CD8-positive, alpha-beta memory T cell (primary cell): ENCODE results near the gene FMO5. TPM values are rescaled to one million over a fixed set of nuclear protein-coding genes. Genes with fewer than 3 reads are reported as not detected.
"Not testable (repeated sequence)": the region's sequence is repeated elsewhere in the genome, so short reads cannot be mapped to it uniquely, and the experiment has no call there.

ENCODE experiments used
- CTCF ChIA-PET: fragments of 350-600 bp; sonication (Branson Sonifier 250); formaldehyde crosslinking; loops from one replicate; lab custom pipeline; 2021; ENCODE audit warnings: antibody characterized with exemption; lab: Charles Lee
- POLR2A ChIA-PET: fragments of 350-600 bp; sonication (Branson Sonifier 250); formaldehyde crosslinking; loops from one replicate; lab custom pipeline; 2021; ENCODE audit warnings: antibody characterized with exemption; lab: Charles Lee
- DNase-seq, 5 donors: peaks; one replicate each; pipeline versions ENCODE4 v3.0.0 to v3.0.0-alpha.2; 2020 to 2022; ENCODE audit warnings: mixed read lengths in 1 of 5
- H3K27ac ChIP-seq: one replicate; pipeline ENCODE4 v1.7.0; 2013; ENCODE audit warnings: low read depth, mild to moderate bottlenecking, low read length, moderate library complexity
- H3K27me3 ChIP-seq: 2 replicates; pipeline ENCODE4 v1.7.0; 2013; ENCODE audit warnings: low read length, mild to moderate bottlenecking; ENCODE audit not compliant: insufficient read depth, poor library complexity, severe bottlenecking
- H3K36me3 ChIP-seq: 2 replicates; pipeline ENCODE4 v1.7.0; 2013; ENCODE audit warnings: mild to moderate bottlenecking, low read length, moderate library complexity; ENCODE audit not compliant: insufficient read depth
- H3K4me1 ChIP-seq: 2 replicates; pipeline ENCODE4 v1.7.0; 2013; ENCODE audit warnings: mild to moderate bottlenecking, low read length, moderate library complexity; ENCODE audit not compliant: insufficient read depth
- H3K4me3 ChIP-seq: 2 replicates; pipeline ENCODE4 v1.7.0; 2013; ENCODE audit warnings: mild to moderate bottlenecking, low read length
- H3K9me3 ChIP-seq: 2 replicates; pipeline ENCODE4 v1.7.0; 2013; ENCODE audit warnings: mild to moderate bottlenecking, low read length
- H3K27ac Mint-ChIP-seq, 8 donors: one replicate each; pipeline ENCODE4 v1.8.0; 2020 to 2021; ENCODE audit warnings: mixed read lengths in 8 of 8, mild to moderate bottlenecking in 6 of 8, inconsistent platforms in 3 of 8, moderate library complexity in 3 of 8
- H3K27me3 Mint-ChIP-seq, 2 donors: one replicate each; pipeline ENCODE4 v1.8.0; 2020 to 2021; ENCODE audit warnings: mixed read lengths in 2 of 2, mild to moderate bottlenecking in 1 of 2, moderate library complexity in 1 of 2
- H3K36me3 Mint-ChIP-seq, 3 donors: one replicate each; pipeline ENCODE4 v1.8.0; 2020 to 2021; ENCODE audit warnings: mixed read lengths in 3 of 3, inconsistent platforms in 1 of 3, mild to moderate bottlenecking in 1 of 3
- H3K4me1 Mint-ChIP-seq, 3 donors: one replicate each; pipeline ENCODE4 v1.8.0; 2020 to 2021; ENCODE audit warnings: mixed read lengths in 3 of 3, inconsistent platforms in 1 of 3, mild to moderate bottlenecking in 1 of 3
- H3K4me3 Mint-ChIP-seq, 7 donors: one replicate each; pipeline ENCODE4 v1.8.0; 2020 to 2021; ENCODE audit warnings: mixed read lengths in 7 of 7, mild to moderate bottlenecking in 6 of 7, moderate library complexity in 4 of 7, inconsistent platforms in 2 of 7
- H3K9me3 Mint-ChIP-seq, 5 donors: one replicate each; pipeline ENCODE4 v1.8.0; 2020 to 2022; ENCODE audit warnings: mixed read lengths in 5 of 5, mild to moderate bottlenecking in 3 of 5, moderate library complexity in 2 of 5, inconsistent platforms in 1 of 5
- polyA plus RNA-seq: library from polyadenylated mRNA; unstranded; fragments of 300-500 nt; fragmentation: Illumina TruSeq; gene quantifications from one replicate; pipeline ENCODE4 v1.2.3, GENCODE V29; 2021
- total RNA-seq, 2 experiments: library from RNA; stranded (reverse); gene quantifications; one replicate each; pipeline ENCODE4 v1.2.3, GENCODE V29; 2021

The FMO5 gene
- total and polyA plus RNA-seq, 3 experiments from 2014 or later = 0.31 to 1.2 (median 0.35) TPM

DNA sequence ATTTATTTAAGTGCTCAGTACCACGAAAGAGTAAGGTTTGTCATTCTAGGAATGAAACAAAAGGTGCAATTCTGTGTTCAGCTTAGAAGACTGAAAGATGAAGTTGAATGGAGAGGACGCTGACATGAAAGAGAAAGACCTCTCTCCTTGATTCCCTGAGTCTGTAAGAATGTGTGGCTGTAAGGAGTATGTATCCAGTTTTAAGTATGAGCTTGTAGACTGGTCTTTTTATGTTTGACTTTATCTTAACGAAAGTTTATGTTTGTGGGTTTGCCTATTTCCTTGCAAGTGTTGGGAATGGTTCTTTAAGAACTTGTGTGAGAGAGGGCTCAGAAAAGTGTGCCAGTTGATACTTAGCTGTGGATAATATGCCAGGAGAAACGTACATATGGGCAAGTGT is 18.7 kb upstream of the FMO5 start:
- Mint-ChIP-seq H3K27me3 (peaks cover 0 to 3% of the 10 kb centered on the region in 2 donors), H3K36me3 (peaks cover 0 to 6% (median 0%) of the 10 kb centered on the region in 3 donors), H3K4me3 (peak overlapping the region; percentile 93 to 99 (median 95)), H3K9me3 (no peaks in the 10 kb centered on the region), H3K27ac (peak overlapping the region in 7 of 8 donors; percentile 0 to 93 (median 84)), H3K4me1 (peaks cover 42 to 56% (median 51%) of the 10 kb centered on the region in 3 donors)
- Histone ChIP-seq H3K36me3 (no peaks in the 10 kb centered on the region), H3K9me3 (no peaks in the 10 kb centered on the region), H3K27me3 (no peaks in the 10 kb centered on the region), H3K4me3 (peak overlapping the region; percentile 94), H3K27ac (peak overlapping the region; percentile 73), H3K4me1 (peaks cover 22% of the 10 kb centered on the region)
- DNase-seq = peak in 1 of 5 donors; percentile 4
- ChIA-PET POLR2A (interaction anchor here (2.8 kb wide), 1 partner anchor 72 kb away, joined by 14 read pairs; the partner anchor contains the start of gene PRKAB2), CTCF (interaction anchor here (0.7 to 4.0 kb wide), 10 partner anchors 9 to 77 kb away, joined by 3 to 52 read pairs (median 13); partner anchors contain the start of genes FMO5 and PRKAB2)

DNA sequence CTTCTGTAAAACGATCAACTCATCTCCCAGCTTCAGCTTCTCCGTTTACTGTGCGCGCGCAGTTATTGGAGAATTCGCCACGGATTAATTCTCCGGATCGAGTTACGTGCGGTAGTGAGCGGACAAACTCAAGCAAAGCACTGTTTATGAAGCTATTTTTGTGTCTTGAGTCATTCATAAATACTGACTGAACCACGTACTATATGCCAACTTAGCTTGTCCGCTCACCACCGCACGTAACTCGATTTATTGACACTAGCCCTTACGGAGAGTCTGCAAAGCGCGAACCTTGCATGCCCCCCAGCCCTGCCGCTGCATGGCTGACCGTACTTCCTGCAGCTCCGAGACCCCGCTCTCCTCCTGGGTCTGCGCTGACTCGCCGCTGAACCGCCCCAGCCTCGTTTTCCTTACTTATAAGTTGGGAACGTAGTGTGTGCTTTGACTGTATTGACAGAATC is 18.1 kb upstream of the FMO5 start:
- no peaks in the 10 kb centered on the region for H3K36me3 ChIP-seq
- peak overlapping the region; percentile 94 for H3K4me3 ChIP-seq
- Mint-ChIP-seq H3K27me3 (peaks cover 0 to 3% of the 10 kb centered on the region in 2 donors), H3K4me3 (peak overlapping the region; percentile 93 to 99 (median 95)), H3K36me3 (peaks cover 0 to 6% (median 0%) of the 10 kb centered on the region in 3 donors), H3K9me3 (no peaks in the 10 kb centered on the region), H3K4me1 (peaks cover 39 to 51% (median 50%) of the 10 kb centered on the region in 3 donors), H3K27ac (peak overlapping the region; percentile 0 to 93 (median 84))
- ChIA-PET CTCF (interaction anchor here (0.7 to 4.0 kb wide), 14 partner anchors 9 to 254 kb away, joined by 3 to 52 read pairs (median 8); partner anchors contain the start of genes FMO5 and PRKAB2), POLR2A (interaction anchor here (2.8 kb wide), 1 partner anchor 71 kb away, joined by 14 read pairs; the partner anchor contains the start of gene PRKAB2)
- peak in 1 of 5 donors; percentile 6 for DNase-seq
- H3K27ac ChIP-seq = peak overlapping the region; percentile 73
- H3K4me1 ChIP-seq = peaks cover 22% of the 10 kb centered on the region
- H3K9me3 ChIP-seq = no peaks in the 10 kb centered on the region
- no peaks in the 10 kb centered on the region for H3K27me3 ChIP-seq

DNA sequence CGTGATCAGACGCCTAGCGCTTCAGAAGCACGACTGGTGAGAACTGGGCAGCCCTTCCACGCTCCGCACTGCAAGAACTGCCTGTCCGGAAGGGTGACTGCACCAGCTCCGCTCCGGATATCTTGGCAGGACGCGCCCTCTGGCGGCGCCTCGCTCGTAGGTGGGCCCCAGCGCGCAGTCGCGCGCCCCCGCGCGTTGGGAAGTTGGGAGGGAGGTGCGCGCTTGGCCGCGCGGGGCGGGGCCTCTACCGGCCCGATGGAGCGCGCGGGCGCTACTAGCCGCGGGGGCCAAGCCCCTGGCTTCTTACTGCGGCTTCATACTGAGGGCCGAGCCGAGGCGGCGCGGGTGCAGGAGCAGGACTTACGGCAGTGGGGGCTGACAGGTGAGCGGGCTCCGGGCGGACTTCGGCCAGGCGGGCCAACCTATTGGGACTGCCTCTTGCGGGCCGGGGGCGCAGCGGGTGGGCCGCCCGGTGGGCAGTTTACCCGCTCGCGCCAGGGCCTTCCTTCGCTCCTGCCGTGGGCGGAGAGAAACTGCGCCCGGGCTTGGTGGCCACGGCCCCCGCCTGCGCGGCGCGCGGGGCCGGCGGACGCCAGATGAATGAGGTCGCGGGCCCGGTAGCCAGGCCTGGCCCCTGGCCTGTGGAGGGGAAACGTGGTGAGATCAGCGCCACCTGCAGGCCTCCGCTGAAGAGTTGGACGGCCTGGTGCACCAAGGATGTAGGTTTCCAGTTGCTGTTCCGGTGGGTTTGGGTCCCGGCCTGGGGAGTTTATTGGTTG is 17.5 kb upstream of the FMO5 start, which contains the start of gene CHD1L:
Gene CHD1L (plus strand): TSS at position 236 of the 779 bp plus-strand sequence. CDS start 20 bp downstream, at position 256.
- Mint-ChIP-seq H3K27ac (peak within 1 kb of the TSS; percentile 12 to 93 (median 84)), H3K27me3 (peaks cover 3 to 4% of the 10 kb centered on the region in 2 donors), H3K9me3 (no peaks in the 10 kb centered on the region), H3K4me3 (peak within 1 kb of the TSS; percentile 93 to 99 (median 95)), H3K36me3 (peaks cover 0 to 6% (median 0%) of the 10 kb centered on the region in 3 donors), H3K4me1 (peaks cover 36 to 47% (median 46%) of the 10 kb centered on the region in 3 donors)
- H3K4me3 ChIP-seq = peak within 1 kb of the TSS; percentile 94
- H3K4me1 ChIP-seq = peaks cover 20% of the 10 kb centered on the region
- peak; percentile 87 to 93 (median 89) for DNase-seq
- no peaks in the 10 kb centered on the region for H3K36me3 ChIP-seq
- H3K27me3 ChIP-seq = no peaks in the 10 kb centered on the region
- H3K9me3 ChIP-seq = no peaks in the 10 kb centered on the region
- CTCF ChIA-PET = interaction anchor here (0.7 to 4.0 kb wide), 22 partner anchors 8 to 302 kb away, joined by 3 to 52 read pairs (median 4); partner anchors contain the start of genes FMO5 and PRKAB2
- H3K27ac ChIP-seq = peak within 1 kb of the TSS; percentile 73
- POLR2A ChIA-PET = interaction anchor here (0.8 to 2.8 kb wide), 3 partner anchors 18 to 71 kb away, joined by 3 to 14 read pairs (median 7); partner anchors contain the start of genes FMO5 and PRKAB2

DNA sequence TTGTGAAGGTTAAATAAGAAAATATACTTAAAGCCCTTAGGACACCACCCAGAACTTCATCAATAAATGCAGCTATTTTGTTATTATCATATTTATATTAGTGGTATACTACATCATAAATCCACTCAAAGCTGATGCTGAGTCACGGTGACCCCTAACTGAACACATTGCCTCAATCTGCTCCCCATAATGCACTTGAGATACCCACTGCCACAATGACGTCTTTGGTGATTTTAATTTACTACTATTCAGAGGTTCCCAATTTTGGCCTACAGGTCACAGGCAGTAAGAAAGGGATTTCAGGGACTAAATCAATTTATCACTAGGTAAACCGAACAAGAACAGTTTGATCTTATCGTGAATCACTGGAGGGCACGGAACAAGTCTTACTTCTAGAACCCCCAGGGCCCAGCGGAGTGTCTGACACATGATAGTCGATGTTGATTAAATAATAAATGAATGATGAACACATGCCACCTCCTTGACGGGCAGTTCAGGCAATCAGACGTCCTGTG is 16.9 kb upstream of the FMO5 start:
- H3K36me3 ChIP-seq = no peaks in the 10 kb centered on the region
- peaks cover 13% of the 10 kb centered on the region for H3K4me1 ChIP-seq
- H3K4me1 Mint-ChIP-seq = peaks cover 30 to 41% (median 40%) of the 10 kb centered on the region in 3 donors
- H3K27ac ChIP-seq = peak overlapping the region; percentile 13
- peak overlapping the region; percentile 82 to 99 (median 92) for H3K4me3 Mint-ChIP-seq
- no peaks in the 10 kb centered on the region for H3K27me3 ChIP-seq
- H3K9me3 Mint-ChIP-seq = no peaks in the 10 kb centered on the region
- no peaks in the 10 kb centered on the region for H3K9me3 ChIP-seq
- peak overlapping the region; percentile 12 to 79 (median 54) for H3K27ac Mint-ChIP-seq
- CTCF ChIA-PET = interaction anchor here (0.7 to 4.0 kb wide), 18 partner anchors 8 to 303 kb away, joined by 3 to 52 read pairs (median 5); partner anchors contain the start of genes FMO5 and PRKAB2
- POLR2A ChIA-PET = interaction anchor here (0.8 to 2.8 kb wide), 3 partner anchors 17 to 70 kb away, joined by 3 to 14 read pairs (median 7); partner anchors contain the start of genes FMO5 and PRKAB2
- H3K27me3 Mint-ChIP-seq = peaks cover 3 to 5% of the 10 kb centered on the region in 2 donors
- peak overlapping the region; percentile 94 for H3K4me3 ChIP-seq
- DNase-seq = no peak
- H3K36me3 Mint-ChIP-seq = peaks cover 0 to 6% (median 0%) of the 10 kb centered on the region in 3 donors

DNA sequence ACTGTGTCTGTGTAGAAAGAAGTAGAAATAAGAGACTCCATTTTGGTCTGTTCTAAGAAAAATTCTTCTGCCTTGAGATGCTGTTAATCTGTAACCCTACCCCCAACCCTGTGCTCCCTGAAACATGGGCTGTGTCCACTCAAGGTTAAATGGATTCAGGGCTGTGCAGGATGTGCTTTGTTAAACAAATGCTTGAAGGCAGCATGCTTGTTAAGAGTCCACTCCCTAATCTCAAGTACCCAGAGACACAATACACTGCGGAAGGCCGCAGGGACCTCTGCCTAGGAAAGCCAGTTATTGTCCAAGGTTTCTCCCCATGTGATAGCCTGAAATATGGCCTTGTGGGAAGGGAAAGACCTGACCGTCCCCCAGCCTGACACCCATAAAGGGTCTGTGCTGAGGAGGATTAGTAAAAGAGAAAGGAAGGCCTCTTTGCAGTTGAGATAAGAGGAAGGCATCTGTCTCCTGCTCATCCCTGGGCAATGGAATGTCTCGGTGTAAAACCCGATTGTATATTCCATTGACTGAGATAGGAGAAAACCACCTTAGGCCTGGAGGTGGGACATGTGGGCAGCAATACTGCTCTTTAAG is 15.1 kb upstream of the FMO5 start:
- not testable (repeated sequence) for H3K36me3 Mint-ChIP-seq
- peaks cover 3 to 11% of the 10 kb centered on the region in 2 donors for H3K27me3 Mint-ChIP-seq

DNA sequence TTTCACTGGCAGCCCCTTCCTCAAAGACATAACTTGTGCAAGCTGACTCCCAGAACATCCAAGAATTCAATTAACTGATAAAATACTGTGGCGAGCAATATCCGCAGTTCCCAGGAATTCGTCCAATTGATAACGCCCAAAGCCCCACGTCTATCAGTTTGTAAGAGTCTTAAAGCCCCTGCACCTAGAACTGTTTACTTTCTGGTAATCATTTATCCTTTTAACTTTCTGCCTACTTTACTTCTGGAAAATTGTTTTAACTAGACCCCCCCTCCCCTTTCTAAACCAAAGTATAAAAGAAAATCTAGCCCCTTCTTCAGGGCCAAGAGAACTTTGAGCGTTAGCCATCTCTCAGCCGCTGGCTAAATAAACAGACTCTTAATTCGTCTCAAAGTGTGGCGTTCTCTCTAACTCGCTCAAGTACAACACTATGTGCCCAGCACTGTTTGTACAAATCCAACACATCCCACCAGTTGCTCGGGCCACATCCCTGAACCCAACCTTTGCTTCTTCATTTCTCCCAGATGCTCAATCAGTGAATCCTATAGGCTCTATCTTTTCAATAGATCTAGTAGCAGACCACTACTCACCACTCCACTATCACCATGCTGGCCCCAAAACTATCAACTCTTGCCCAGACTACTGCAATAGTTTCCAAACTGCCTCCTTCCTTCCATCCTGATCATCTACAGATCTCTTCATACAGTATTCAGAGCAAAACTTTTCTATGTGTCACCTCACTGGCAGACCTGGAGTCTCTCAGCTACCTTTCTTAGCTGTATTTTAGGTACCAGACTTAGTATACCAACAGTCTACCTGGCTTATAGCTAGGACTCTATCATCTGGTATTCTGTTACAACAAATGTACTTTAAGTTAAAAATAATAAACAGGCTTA is 14.0 kb upstream of the FMO5 start:
- H3K4me1 ChIP-seq = peaks cover 13% of the 10 kb centered on the region
- CTCF ChIA-PET = no interaction called here

More for the DNA sequence above, 15.1 kb upstream of the FMO5 start:
- H3K27ac ChIP-seq, H3K9me3 ChIP-seq, H3K4me3 Mint-ChIP-seq, DNase-seq, H3K36me3 ChIP-seq, POLR2A ChIA-PET, H3K27me3 ChIP-seq, H3K9me3 Mint-ChIP-seq, H3K27ac Mint-ChIP-seq, H3K4me3 ChIP-seq: not testable (repeated sequence)
- CTCF ChIA-PET = interaction anchor here (4.0 kb wide), 1 partner anchor 68 kb away, joined by 52 read pairs; the partner anchor contains the start of gene PRKAB2
- H3K4me1 Mint-ChIP-seq = peaks cover 19 to 25% (median 25%) of the 10 kb centered on the region in 3 donors
- H3K4me1 ChIP-seq = peaks cover 13% of the 10 kb centered on the region

More for the DNA sequence above, 14.0 kb upstream of the FMO5 start:
- Mint-ChIP-seq H3K4me3 (no peak overlapping the region), H3K36me3 (peaks cover 0 to 6% (median 0%) of the 10 kb centered on the region in 3 donors), H3K4me1 (peaks cover 14 to 15% (median 14%) of the 10 kb centered on the region in 3 donors), H3K27me3 (peaks cover 3 to 12% of the 10 kb centered on the region in 2 donors), H3K9me3 (no peaks in the 10 kb centered on the region), H3K27ac (no peak overlapping the region)
- H3K9me3 ChIP-seq = no peaks in the 10 kb centered on the region
- H3K36me3 ChIP-seq = no peaks in the 10 kb centered on the region
- DNase-seq = no peak
- POLR2A ChIA-PET = no interaction called here
- H3K27me3 ChIP-seq = no peaks in the 10 kb centered on the region
- no peak overlapping the region for H3K27ac ChIP-seq
- H3K4me3 ChIP-seq = no peak overlapping the region
